Effector memory CD8-positive, alpha-beta T cell (primary cell): ENCODE data around the gene TXNDC16.
A peak's percentile ranks its signal among the peaks of the same experiment; 100 is the strongest.

Source experiments
- ATAC-seq: fragments of 150-1000 bp; cut with Tn5 transposase; replicated peaks from 2 replicates; pipeline ENCODE4 v1.10.0; 2021; ENCODE audit warnings: mild to moderate bottlenecking, moderate library complexity
- DNase-seq, 3 experiments: peaks; one replicate each; pipeline ENCODE4 v3.0.0; 2021
- H3K27ac Mint-ChIP-seq, 2 donors: one replicate each; pipeline ENCODE4 v1.8.0; 2022; ENCODE audit warnings: mild to moderate bottlenecking in 2 of 2, mixed read lengths in 2 of 2, moderate library complexity in 2 of 2
- H3K27me3 Mint-ChIP-seq, 2 donors: one replicate each; pipeline ENCODE4 v1.8.0; 2022; ENCODE audit warnings: mixed read lengths in 2 of 2
- H3K36me3 Mint-ChIP-seq: one replicate; pipeline ENCODE4 v1.8.0; 2022; ENCODE audit warnings: mild to moderate bottlenecking, moderate library complexity, mixed read lengths; ENCODE audit not compliant: insufficient read depth
- H3K4me1 Mint-ChIP-seq, 2 donors: one replicate each; pipeline ENCODE4 v1.8.0; 2022; ENCODE audit warnings: low read depth in 2 of 2, mixed read lengths in 2 of 2
- H3K4me3 Mint-ChIP-seq, 2 donors: one replicate each; pipeline ENCODE4 v1.8.0; 2022; ENCODE audit warnings: mild to moderate bottlenecking in 2 of 2, mixed read lengths in 2 of 2, moderate library complexity in 2 of 2
- H3K9me3 Mint-ChIP-seq, 2 donors: one replicate each; pipeline ENCODE4 v1.8.0; 2022; ENCODE audit warnings: mixed read lengths in 2 of 2

The TXNDC16 gene

DNA sequence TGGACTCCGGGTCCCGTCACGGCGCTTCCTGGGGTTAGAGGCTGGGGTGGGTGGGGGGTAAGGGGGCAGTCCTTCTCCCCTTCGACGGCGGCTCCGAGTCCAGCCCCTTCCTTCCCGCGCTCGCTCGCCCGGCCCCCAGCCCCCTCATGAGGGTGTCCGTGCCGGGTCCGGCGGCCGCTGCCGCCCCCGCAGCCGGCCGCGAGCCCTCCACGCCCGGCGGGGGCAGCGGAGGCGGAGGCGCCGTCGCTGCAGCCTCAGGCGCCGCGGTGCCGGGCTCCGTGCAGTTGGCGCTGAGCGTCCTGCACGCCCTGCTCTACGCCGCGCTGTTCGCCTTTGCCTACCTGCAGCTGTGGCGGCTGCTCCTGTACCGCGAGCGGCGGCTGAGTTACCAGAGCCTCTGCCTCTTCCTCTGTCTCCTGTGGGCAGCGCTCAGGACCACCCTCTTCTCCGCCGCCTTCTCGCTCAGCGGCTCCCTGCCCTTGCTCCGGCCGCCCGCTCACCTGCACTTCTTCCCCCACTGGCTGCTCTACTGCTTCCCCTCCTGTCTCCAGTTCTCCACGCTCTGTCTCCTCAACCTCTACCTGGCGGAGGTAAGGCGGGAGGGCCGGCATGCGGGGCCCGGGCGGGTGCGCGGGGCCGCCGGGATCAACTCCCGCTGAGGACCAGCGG is 831 bp upstream of the TXNDC16 start:
- peak overlapping the region; percentile 94 to 97 for H3K27ac Mint-ChIP-seq
- no peaks in the 10 kb centered on the region for H3K9me3 Mint-ChIP-seq
- peaks cover 20% of the 10 kb centered on the region for H3K36me3 Mint-ChIP-seq
- peak overlapping the region; percentile 94 to 98 for H3K4me3 Mint-ChIP-seq
- H3K4me1 Mint-ChIP-seq = peaks cover 16 to 24% of the 10 kb centered on the region in 2 donors
- peak; percentile 38 to 43 (median 39) for DNase-seq
- peak; percentile 34 for ATAC-seq
- H3K27me3 Mint-ChIP-seq = peaks cover 5 to 14% of the 10 kb centered on the region in 2 donors

DNA sequence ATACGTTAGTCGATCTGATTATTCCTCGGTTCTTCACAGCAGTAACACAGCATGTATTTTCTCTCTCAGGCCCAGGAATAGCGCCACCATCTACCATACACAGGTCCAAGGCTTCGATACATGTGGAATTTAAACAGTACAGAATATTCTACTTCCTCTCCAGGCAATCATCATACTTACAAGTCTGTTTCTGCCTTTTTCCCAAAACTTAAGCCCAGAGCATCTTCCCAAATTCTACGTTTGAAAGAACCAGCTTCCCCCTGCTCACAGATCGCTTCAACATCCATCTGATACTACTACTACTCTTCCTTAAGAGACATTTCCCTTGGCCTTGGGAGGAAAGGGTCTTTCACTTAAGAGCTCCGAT is 626 bp downstream of the TXNDC16 start:
- no peaks in the 10 kb centered on the region for H3K9me3 Mint-ChIP-seq
- peak overlapping the region; percentile 94 to 97 for H3K27ac Mint-ChIP-seq
- H3K27me3 Mint-ChIP-seq = peaks cover 5 to 6% of the 10 kb centered on the region in 2 donors
- peaks cover 16 to 28% of the 10 kb centered on the region in 2 donors for H3K4me1 Mint-ChIP-seq
- peak overlapping the region; percentile 94 to 98 for H3K4me3 Mint-ChIP-seq
- DNase-seq (no peak), ATAC-seq (no peak)
- peaks cover 20% of the 10 kb centered on the region for H3K36me3 Mint-ChIP-seq

DNA sequence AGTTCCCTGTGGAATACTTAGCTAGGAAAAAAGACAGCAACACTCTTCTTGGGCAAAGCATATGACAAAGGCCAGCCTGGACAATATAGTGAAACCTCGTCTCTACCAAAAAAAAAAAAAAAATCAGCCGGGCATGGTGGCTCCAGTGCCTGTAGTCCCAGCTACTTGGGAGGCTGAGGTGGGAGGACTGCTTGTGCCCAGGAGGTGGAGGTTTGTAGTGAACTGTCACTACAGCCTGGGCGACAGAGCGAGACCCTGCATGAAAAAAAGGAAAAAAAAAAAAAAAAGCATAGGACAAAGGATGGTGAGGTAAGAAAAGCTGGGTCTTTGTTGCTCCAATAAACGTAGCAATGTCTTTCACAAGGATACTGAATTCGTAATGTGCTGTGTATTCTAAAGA is 1.1 kb downstream of the TXNDC16 start:
- Mint-ChIP-seq H3K4me3 (peak overlapping the region; percentile 94 to 98), H3K27ac (peak overlapping the region; percentile 94 to 97), H3K36me3 (peaks cover 20% of the 10 kb centered on the region), H3K27me3 (peaks cover 5 to 6% of the 10 kb centered on the region in 2 donors), H3K9me3 (no peaks in the 10 kb centered on the region), H3K4me1 (peaks cover 19 to 28% of the 10 kb centered on the region in 2 donors)
- ATAC-seq = no peak
- no peak for DNase-seq

DNA sequence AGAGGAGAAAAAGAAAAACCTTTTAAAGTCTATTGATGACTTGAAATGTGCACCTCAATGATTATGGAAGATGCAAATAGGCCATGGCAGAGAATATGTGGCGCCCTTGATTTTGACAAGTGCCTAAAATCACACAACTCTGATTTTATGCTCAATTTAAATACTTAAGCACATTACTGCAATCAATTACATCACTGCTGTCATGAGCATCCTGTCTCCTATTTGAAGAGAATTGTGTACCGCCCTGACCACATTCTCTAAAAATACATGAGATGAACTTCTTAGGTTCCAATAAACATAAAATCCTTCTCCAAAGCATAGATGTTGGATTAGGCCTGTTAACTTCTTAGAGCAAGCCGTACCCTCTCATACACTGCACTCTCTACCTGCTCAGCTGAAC is 1.6 kb downstream of the TXNDC16 start:
- peak overlapping the region; percentile 94 to 98 for H3K4me3 Mint-ChIP-seq
- H3K4me1 Mint-ChIP-seq = peaks cover 23 to 32% of the 10 kb centered on the region in 2 donors
- ATAC-seq (no peak), DNase-seq (no peak)
- H3K36me3 Mint-ChIP-seq = peaks cover 20% of the 10 kb centered on the region
- peak overlapping the region; percentile 94 to 97 for H3K27ac Mint-ChIP-seq
- H3K27me3 Mint-ChIP-seq = peaks cover 5 to 6% of the 10 kb centered on the region in 2 donors
- H3K9me3 Mint-ChIP-seq = no peaks in the 10 kb centered on the region

DNA sequence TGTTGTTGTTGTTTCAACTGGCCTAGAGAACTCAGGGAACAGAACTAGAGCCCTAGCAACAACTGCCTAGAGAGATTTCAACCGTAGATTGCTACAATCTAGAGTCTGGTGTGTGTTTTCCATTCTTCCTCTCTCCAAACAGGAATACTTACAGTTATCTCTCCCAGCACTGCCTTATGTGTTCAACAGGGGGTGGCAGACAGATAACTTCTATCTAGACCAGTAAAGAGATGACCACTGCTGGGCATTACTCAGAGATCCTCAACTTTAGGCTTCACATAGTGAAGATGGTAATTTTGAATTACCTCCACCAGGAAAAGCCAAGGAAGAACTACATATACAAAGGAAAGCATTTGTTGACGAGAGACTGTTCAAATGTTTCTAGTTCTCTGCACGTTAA is 4.8 kb downstream of the TXNDC16 start:
- H3K4me3 Mint-ChIP-seq = no peak overlapping the region
- H3K36me3 Mint-ChIP-seq = peaks cover 14% of the 10 kb centered on the region
- H3K27ac Mint-ChIP-seq = no peak overlapping the region
- H3K27me3 Mint-ChIP-seq = no peaks in the 10 kb centered on the region
- H3K4me1 Mint-ChIP-seq = peaks cover 19 to 31% of the 10 kb centered on the region in 2 donors
- ATAC-seq = no peak
- no peaks in the 10 kb centered on the region for H3K9me3 Mint-ChIP-seq
- DNase-seq = no peak

DNA sequence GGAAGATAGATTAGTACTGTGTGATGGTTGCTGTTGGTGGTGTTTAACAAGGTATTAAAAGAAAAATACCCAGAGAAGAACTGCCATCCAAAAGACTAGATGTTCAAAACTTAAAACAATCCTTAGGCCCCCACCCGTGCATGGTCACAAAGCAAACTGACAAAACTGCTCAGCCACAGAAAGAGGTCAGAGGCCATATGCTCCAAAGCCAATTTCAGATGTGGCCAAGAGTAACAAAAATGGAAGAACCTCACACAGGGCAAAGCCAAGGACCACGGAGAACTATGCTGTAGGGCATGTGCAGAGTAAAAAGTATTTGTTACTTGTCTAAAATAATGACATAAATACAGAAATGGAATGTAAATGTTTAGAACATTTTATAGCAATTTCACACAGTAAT is 5.3 kb downstream of the TXNDC16 start:
- Mint-ChIP-seq H3K4me1 (peaks cover 18 to 30% of the 10 kb centered on the region in 2 donors), H3K36me3 (peaks cover 13% of the 10 kb centered on the region), H3K9me3 (no peaks in the 10 kb centered on the region), H3K4me3 (no peak overlapping the region), H3K27ac (no peak overlapping the region), H3K27me3 (no peaks in the 10 kb centered on the region)
- no peak for DNase-seq
- ATAC-seq = no peak

DNA sequence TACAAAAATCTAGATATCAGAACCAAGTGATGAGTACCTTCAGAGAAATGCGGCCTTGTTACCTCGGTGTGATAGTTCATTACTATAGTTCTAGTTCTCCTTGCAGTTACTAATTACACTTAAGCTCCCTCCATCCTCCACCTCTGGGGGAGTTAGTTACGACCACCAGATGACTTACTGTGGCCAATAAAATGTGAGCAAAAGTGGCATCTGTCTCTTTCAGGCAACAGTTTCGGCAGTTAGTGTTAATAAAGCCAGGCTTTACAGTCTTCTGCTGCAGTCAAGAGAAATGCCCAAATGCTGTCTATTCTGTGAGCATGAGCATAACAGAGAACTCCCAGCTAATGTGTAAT is 6.0 kb downstream of the TXNDC16 start:
- H3K27ac Mint-ChIP-seq = no peak overlapping the region
- no peaks in the 10 kb centered on the region for H3K9me3 Mint-ChIP-seq
- H3K4me1 Mint-ChIP-seq = peaks cover 12 to 23% of the 10 kb centered on the region in 2 donors
- H3K4me3 Mint-ChIP-seq = no peak overlapping the region
- H3K36me3 Mint-ChIP-seq = peaks cover 10% of the 10 kb centered on the region
- ATAC-seq (no peak), DNase-seq (no peak)
- no peaks in the 10 kb centered on the region for H3K27me3 Mint-ChIP-seq

DNA sequence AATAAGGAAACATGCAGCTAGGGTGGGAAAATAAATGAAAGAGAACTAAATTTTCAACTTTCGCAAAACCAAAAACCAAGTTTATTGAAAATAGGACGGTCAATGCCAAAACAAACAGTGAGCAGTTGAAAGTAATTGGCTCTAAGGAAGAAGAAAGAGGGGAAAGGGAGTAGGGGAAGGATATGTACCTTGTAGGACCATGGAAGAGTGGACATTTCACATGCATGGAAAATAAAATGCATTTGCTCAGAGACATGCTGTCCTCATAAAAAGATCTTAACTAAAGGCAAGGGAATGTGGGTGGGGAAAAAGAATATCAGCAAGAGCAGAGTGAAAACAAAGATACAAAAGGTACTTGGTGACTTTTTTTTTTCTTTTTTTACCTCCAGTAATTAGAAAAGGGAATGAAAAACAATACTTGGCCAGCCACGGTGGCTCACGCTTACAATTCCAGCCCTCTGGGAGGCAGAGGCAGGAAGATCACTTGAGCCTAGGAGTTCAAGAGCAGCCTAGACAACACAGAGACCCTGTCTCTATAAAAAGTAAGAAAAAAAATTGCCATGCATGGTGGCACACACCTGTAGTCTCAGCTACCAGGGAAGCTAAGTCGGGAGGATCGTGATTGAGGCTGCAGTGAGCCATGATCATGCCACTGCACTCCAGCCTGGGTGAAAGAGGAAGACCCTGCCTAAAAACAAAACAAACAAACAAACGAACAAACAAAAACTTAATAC is 6.6 kb downstream of the TXNDC16 start:
- Mint-ChIP-seq H3K36me3 (peaks cover 9% of the 10 kb centered on the region), H3K4me3 (no peak overlapping the region), H3K4me1 (peaks cover 8 to 18% of the 10 kb centered on the region in 2 donors), H3K27me3 (no peaks in the 10 kb centered on the region), H3K27ac (no peak overlapping the region), H3K9me3 (no peaks in the 10 kb centered on the region)
- no peak for ATAC-seq
- DNase-seq = no peak

DNA sequence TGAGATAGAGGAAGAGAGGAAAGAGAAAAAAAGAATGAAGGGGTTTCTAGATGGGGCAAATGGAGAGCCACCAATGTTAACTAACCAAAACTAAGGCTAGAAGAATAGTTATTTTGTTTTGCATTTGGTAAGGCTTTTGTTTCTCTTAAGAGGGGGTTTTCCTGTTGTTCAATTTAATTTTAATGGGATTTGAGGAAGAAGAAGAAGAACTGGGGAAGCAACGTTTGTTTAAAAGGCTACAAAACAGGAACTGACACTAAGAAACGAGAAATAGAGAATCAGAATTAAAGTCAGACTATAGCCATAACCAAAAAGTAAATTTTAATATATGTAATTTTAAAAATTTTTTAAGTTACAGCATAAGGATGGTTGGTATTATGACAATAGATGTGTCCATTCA is 13.7 kb downstream of the TXNDC16 start:
- Mint-ChIP-seq H3K9me3 (no peaks in the 10 kb centered on the region), H3K27ac (no peak overlapping the region), H3K4me3 (no peak overlapping the region), H3K4me1 (peaks cover 1 to 8% of the 10 kb centered on the region in 2 donors), H3K27me3 (no peaks in the 10 kb centered on the region), H3K36me3 (peaks cover 8% of the 10 kb centered on the region)
- DNase-seq = no peak
- no peak for ATAC-seq

DNA sequence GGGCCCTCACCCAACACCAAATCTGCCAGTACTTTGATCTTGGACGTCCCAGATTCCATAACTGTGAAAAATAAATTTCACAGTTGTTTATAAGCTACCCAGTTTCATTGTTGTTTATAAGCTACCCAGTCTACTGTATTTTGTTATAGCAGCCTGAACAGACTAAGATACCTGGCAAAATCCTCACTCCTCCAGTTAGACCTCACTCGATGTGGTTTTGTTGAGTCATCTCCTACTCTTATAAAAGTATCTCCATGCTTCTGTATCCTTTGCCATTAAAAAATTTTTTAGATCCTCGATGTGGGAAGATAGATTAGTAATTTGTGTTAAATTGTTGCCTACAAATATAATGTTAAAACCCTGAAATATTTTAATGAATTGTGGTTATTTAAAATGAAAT is 16.0 kb downstream of the TXNDC16 start:
- Mint-ChIP-seq H3K4me3 (no peak overlapping the region), H3K36me3 (peaks cover 5% of the 10 kb centered on the region), H3K27me3 (no peaks in the 10 kb centered on the region), H3K27ac (no peak overlapping the region), H3K9me3 (no peaks in the 10 kb centered on the region), H3K4me1 (peaks cover 1 to 8% of the 10 kb centered on the region in 2 donors)
- ATAC-seq (no peak), DNase-seq (no peak)

DNA sequence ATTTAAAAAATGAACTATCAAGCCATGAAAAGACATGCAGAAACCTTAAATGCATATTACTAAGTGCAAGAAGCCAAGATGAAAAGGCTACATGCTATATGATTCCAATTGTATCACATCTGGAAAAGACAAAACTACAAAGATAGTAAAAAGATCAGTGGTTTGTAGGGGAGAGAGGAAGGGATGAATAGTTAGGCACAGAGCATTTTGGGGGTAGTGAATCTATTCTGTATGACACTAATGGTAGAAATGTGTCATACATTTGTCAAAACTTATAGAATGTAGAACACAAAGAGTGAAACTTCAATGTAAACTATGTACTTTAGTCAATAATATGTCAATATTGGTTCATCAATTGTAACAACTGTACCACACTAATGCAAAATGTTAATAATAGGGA is 20.8 kb downstream of the TXNDC16 start:
- ATAC-seq = peak; percentile 24
- no peaks in the 10 kb centered on the region for H3K4me1 Mint-ChIP-seq
- H3K36me3 Mint-ChIP-seq = peaks cover 10% of the 10 kb centered on the region
- H3K9me3 Mint-ChIP-seq = no peaks in the 10 kb centered on the region
- no peaks in the 10 kb centered on the region for H3K27me3 Mint-ChIP-seq
- no peak overlapping the region for H3K4me3 Mint-ChIP-seq
- H3K27ac Mint-ChIP-seq = no peak overlapping the region
- DNase-seq = no peak

DNA sequence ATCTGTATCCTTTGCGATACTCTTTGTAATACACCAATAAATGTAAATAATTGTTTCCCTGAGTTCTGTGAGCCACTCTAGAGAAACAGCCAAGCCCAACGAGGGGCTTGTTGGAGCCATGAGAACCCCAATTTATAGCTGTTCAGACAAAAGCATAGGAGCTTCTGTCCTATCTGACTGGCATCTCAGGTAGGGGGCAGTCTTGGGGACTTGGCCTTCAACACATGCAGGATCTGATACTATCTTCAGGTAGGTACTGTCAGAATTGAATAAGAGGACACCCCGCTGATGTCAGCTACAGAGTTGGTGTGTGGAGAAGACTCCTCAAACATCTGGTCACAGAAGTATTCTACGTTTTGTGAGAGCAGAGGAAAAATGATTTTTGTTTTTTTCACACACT is 25.3 kb downstream of the TXNDC16 start:
- no peak for DNase-seq
- H3K9me3 Mint-ChIP-seq = no peaks in the 10 kb centered on the region
- H3K4me3 Mint-ChIP-seq = no peak overlapping the region
- H3K36me3 Mint-ChIP-seq = peaks cover 7% of the 10 kb centered on the region
- H3K4me1 Mint-ChIP-seq = no peaks in the 10 kb centered on the region
- ATAC-seq = no peak
- H3K27me3 Mint-ChIP-seq = no peaks in the 10 kb centered on the region
- no peak overlapping the region for H3K27ac Mint-ChIP-seq

DNA sequence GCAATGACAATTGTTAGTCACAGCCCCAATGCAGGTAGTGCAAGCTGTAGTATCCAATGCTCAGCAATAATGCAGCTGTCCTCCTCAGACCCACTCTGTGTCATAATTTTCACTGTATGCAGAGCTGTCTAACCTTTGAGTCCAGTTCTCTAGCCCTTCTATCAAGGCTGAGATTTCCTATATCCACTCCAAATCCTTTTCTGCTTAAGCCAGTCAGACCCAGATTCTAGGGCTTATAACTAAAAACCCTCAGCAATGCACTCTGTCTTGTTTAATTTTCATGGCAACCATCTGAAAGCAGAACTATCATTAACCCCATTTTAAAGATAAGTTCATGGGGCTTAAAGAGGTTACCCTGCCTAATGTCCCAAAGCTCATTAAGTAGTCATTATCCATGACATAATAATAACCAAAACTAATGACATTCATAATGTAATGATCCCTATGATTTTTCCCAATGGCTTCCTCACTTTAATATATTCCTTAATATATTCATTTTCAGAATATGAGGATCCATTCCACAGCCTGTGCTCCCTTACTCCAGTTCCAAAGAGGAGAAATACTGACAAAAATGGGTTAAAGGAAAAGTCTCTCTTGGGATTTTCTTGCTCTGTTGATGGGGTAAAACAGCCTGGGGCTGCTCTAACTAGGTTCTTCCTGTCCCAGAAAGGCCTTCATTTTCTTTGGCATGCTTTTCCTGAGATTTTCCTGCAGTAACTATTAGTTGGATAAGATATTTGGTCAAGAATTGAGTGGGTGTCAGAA is 29.5 kb downstream of the TXNDC16 start:
- H3K27ac Mint-ChIP-seq = no peak overlapping the region
- no peaks in the 10 kb centered on the region for H3K4me1 Mint-ChIP-seq
- peaks cover 7% of the 10 kb centered on the region for H3K36me3 Mint-ChIP-seq
- no peak overlapping the region for H3K4me3 Mint-ChIP-seq
- H3K27me3 Mint-ChIP-seq = no peaks in the 10 kb centered on the region
- H3K9me3 Mint-ChIP-seq = no peaks in the 10 kb centered on the region
- no peak for DNase-seq
- no peak for ATAC-seq

DNA sequence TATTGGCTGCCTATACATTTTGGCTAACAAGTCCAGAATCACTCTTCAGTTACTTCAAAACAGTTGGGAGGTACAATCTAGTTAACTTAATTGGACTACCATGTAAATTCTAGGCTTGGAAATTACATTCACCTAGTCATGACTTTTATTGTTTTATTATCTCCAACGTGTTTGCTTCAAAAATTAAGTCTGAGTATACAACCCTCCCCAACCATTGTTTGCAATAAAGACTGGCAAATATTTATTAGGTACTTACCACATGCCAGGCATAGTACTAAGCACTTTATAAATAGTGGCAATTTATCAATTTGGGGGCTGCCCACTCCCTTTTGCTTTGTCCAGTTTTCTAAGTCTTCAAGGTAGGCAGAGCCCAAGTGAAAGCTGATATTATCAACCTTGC is 30.3 kb downstream of the TXNDC16 start:
- H3K27me3 Mint-ChIP-seq = no peaks in the 10 kb centered on the region
- H3K4me1 Mint-ChIP-seq = no peaks in the 10 kb centered on the region
- H3K27ac Mint-ChIP-seq = no peak overlapping the region
- H3K36me3 Mint-ChIP-seq = peaks cover 3% of the 10 kb centered on the region
- DNase-seq = no peak
- no peak for ATAC-seq
- no peaks in the 10 kb centered on the region for H3K9me3 Mint-ChIP-seq
- no peak overlapping the region for H3K4me3 Mint-ChIP-seq
